Measurements from ENCODE around the gene TBC1D9B. TPM values are rescaled to one million over a fixed set of nuclear protein-coding genes. Genes with fewer than 3 reads are reported as not detected.
"Not testable (repeated sequence)": the region's sequence is repeated elsewhere in the genome, so short reads cannot be mapped to it uniquely, and the experiment has no call there.

Gene TBC1D9B
- total and polyA plus RNA-seq, 11 donors = 29.3 to 68.9 (median 43.1) TPM

GRCh38 chr5:179837076-179838011, 70.4 kb downstream of the TBC1D9B start:
- no peak overlapping the region for H3K4me3 ChIP-seq
- DNase-seq (no peak), ATAC-seq (peak in 3 of 4 donors; percentile 1 to 12 (median 3))
- no peaks in the 10 kb centered on the region for H3K9me3 ChIP-seq
- TF ChIP-seq POLR2A (IDR thresholded peaks at IDR 0.05) (no peak), CTCF (IDR thresholded peaks at IDR 0.05) (no peak)
- peaks cover 0 to 94% (median 80%) of the 10 kb centered on the region in 9 donors for H3K36me3 ChIP-seq
- H3K4me1 ChIP-seq = peaks cover 0 to 23% (median 4%) of the 10 kb centered on the region in 12 donors
- WGBS, 4 donors = 79 to 89% (median 86%) methylated on average over 11 to 15 of the region's 15 CpGs
- H3K27me3 ChIP-seq = no peaks in the 10 kb centered on the region
- H3K27ac ChIP-seq = peak overlapping the region in 3 of 12 donors; percentile 28 to 70 (median 33)
- intact Hi-C loops (cut with DNase I) = no loop called here

- DNase-seq = peak in 1 of 5 donors; percentile 63
- Histone ChIP-seq H3K4me1 (peaks cover 0 to 23% (median 4%) of the 10 kb centered on the region in 12 donors), H3K27ac (peak overlapping the region in 3 of 12 donors; percentile 28 to 70 (median 33))
These were observed 71.3 kb downstream of the TBC1D9B start for GRCh38 chr5:179836225-179837019.

DNA sequence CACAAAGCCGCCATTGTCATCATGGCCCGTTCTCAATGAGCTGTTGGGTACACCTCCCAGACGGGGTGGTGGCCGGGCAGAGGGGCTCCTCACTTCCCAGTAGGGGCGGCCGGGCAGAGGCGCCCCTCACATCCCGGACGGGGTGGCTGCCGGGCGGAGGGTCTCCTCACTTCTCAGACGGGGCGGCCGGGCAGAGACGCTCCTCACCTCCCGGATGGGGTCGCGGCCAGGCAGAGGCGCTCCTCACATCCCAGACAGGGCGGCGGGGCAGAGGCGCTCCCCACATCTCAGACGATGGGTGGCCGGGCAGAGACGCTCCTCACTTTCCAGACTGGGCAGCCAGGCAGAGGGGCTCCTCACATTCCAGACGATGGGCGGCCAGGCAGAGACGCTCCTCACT, 72.8 kb downstream of the TBC1D9B start:
- peaks cover 0 to 19% (median 4%) of the 10 kb centered on the region in 12 donors for H3K4me1 ChIP-seq
- ATAC-seq; intact Hi-C loops (cut with DNase I); DNase-seq; H3K27me3 ChIP-seq; H3K9me3 ChIP-seq; H3K4me3 ChIP-seq; H3K27ac ChIP-seq: not testable (repeated sequence)
- 91 to 98% (median 93%) methylated on average over 9 to 28 of the region's 28 CpGs for WGBS, 4 donors
- peaks cover 0 to 94% (median 85%) of the 10 kb centered on the region in 9 donors for H3K36me3 ChIP-seq

More at GRCh38 chr5:179836225-179837019, 71.3 kb downstream of the TBC1D9B start:
- ATAC-seq = peak in 3 of 4 donors; percentile 21 to 55 (median 33)
- Histone ChIP-seq H3K4me3 (no peak overlapping the region), H3K27me3 (no peaks in the 10 kb centered on the region), H3K36me3 (peaks cover 0 to 94% (median 83%) of the 10 kb centered on the region in 9 donors), H3K9me3 (no peaks in the 10 kb centered on the region)
- intact Hi-C loops (cut with DNase I) = no loop called here
- no peak for TF ChIP-seq POLR2A (IDR thresholded peaks at IDR 0.05)
- 79 to 84% (median 83%) methylated on average over 18 to 19 of the region's 19 CpGs for WGBS, 4 donors

GRCh38 chr5:179834120-179834519, 73.6 kb downstream of the TBC1D9B start:
- DNase-seq = no peak
- peaks cover 0 to 94% (median 90%) of the 10 kb centered on the region in 9 donors for H3K36me3 ChIP-seq
- peaks cover 0 to 19% (median 4%) of the 10 kb centered on the region in 12 donors for H3K4me1 ChIP-seq
- ATAC-seq = no peak
- no peak overlapping the region for H3K4me3 ChIP-seq
- WGBS, 4 donors = 79 to 93% (median 85%) methylated on average over 7 to 8 of the region's 8 CpGs
- no peak overlapping the region for H3K27ac ChIP-seq
- intact Hi-C loops (cut with DNase I) = no loop called here
- H3K9me3 ChIP-seq = no peaks in the 10 kb centered on the region
- no peaks in the 10 kb centered on the region for H3K27me3 ChIP-seq
- TF ChIP-seq CTCF (IDR thresholded peaks at IDR 0.05) (no peak), POLR2A (IDR thresholded peaks at IDR 0.05) (no peak)

Data from heart left ventricle (tissue), 16 donors.